ENCODE results near the gene ARID4B.

DNA sequence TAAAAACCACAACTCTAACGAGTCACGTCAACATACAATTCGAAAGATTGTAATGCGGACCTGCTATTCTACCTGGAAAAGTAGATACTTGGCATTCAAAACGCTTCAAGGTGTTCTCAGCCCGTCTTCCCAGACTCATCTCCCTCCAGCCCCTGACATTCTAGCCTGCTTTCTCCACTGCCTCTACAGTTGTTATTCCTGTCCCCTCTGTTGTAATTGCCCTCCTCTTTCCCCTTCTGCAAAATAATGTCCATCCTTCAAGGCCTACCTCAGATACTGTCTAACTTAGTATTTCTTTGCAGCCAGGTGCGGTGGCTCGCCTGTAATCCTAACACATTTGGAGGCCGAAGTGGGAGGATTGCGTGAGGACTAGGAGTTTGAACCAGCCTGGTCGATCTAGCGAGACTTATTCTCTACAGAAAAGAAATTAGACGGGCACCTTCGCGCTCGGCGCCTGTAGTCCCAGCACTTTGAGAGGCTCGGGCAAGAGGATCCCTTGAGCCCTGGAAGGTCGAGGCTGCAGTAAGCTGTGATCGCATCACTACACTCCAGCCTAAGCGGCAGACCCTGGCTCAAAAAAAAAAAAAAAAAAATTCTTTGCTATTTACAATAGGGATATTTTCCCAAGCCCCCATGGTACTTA lies 166.2 kb downstream of the ARID4B start:
- no peak for TF ChIP-seq POLR2A (IDR thresholded peaks at IDR 0.05; ENCODE audit: borderline replicate concordance, extremely low read depth, insufficient read depth, insufficient read length)
- TF ChIP-seq POLR2AphosphoS5 (IDR thresholded peaks at IDR 0.05; ENCODE audit: low read depth, low read length), result no peak
- no peak for TF ChIP-seq REST (IDR thresholded peaks at IDR 0.05; ENCODE audit: low read depth)
- TF ChIP-seq, protein P1, sequence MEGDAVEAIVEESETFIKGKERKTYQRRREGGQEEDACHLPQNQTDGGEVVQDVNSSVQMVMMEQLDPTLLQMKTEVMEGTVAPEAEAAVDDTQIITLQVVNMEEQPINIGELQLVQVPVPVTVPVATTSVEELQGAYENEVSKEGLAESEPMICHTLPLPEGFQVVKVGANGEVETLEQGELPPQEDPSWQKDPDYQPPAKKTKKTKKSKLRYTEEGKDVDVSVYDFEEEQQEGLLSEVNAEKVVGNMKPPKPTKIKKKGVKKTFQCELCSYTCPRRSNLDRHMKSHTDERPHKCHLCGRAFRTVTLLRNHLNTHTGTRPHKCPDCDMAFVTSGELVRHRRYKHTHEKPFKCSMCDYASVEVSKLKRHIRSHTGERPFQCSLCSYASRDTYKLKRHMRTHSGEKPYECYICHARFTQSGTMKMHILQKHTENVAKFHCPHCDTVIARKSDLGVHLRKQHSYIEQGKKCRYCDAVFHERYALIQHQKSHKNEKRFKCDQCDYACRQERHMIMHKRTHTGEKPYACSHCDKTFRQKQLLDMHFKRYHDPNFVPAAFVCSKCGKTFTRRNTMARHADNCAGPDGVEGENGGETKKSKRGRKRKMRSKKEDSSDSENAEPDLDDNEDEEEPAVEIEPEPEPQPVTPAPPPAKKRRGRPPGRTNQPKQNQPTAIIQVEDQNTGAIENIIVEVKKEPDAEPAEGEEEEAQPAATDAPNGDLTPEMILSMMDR (IDR thresholded peaks at IDR 0.05 in 2 of 3, conservative IDR thresholded peaks at IDR 0.05 in 1 of 3; ENCODE audit: borderline replicate concordance in 1 of 3, insufficient read depth in 1 of 3, low read depth in 2 of 3, low read length in 2 of 3), result no peak
- no peak for TF ChIP-seq EZH2 (IDR thresholded peaks at IDR 0.05)
- TF ChIP-seq YY1 (IDR thresholded peaks at IDR 0.05; ENCODE audit: extremely low read depth, insufficient replicate concordance, low read depth, low read length), result no peak
